ENCODE measurements around the gene NDUFA7.
"Not testable (repeated sequence)": the region's sequence is repeated elsewhere in the genome, so short reads cannot be mapped to it uniquely, and the experiment has no call there.

Gene NDUFA7

GRCh38 chr19:8316351-8317125 is 4.6 kb downstream of the NDUFA7 start:
- in situ Hi-C loops (cut with MboI; ENCODE audit: low pct_unique_long_range_greater_than_20kb, low sequenced_read_pairs, unreplicated experiment) = no loop called here
- no peak for TF ChIP-seq CTCF (IDR thresholded peaks at IDR 0.05; ENCODE audit: extremely low read depth, insufficient read depth, missing control alignments)
- no peak for DNase-seq (ENCODE audit: low spot score)

GRCh38 chr19:8314981-8315640 is 6.1 kb downstream of the NDUFA7 start:
- DNase-seq (ENCODE audit: low spot score); in situ Hi-C loops (cut with MboI; ENCODE audit: low pct_unique_long_range_greater_than_20kb, low sequenced_read_pairs, unreplicated experiment): not testable (repeated sequence)

GRCh38 chr19:8311461-8312260 is 9.5 kb downstream of the NDUFA7 start:
- DNase-seq (ENCODE audit: low spot score) = no peak
- in situ Hi-C loops (cut with MboI; ENCODE audit: low pct_unique_long_range_greater_than_20kb, low sequenced_read_pairs, unreplicated experiment) = no loop called here
- no peak for TF ChIP-seq CTCF (IDR thresholded peaks at IDR 0.05; ENCODE audit: extremely low read depth, insufficient read depth, missing control alignments)

GRCh38 chr19:8310342-8311055 is 10.7 kb downstream of the NDUFA7 start:
- TF ChIP-seq CTCF (IDR thresholded peaks at IDR 0.05; ENCODE audit: extremely low read depth, insufficient read depth, missing control alignments) = no peak
- DNase-seq (ENCODE audit: low spot score) = no peak
- in situ Hi-C loops (cut with MboI; ENCODE audit: low pct_unique_long_range_greater_than_20kb, low sequenced_read_pairs, unreplicated experiment) = no loop called here

GRCh38 chr19:8308891-8309291 is 12.3 kb downstream of the NDUFA7 start:
- no peak for TF ChIP-seq CTCF (IDR thresholded peaks at IDR 0.05; ENCODE audit: extremely low read depth, insufficient read depth, missing control alignments)
- in situ Hi-C loops (cut with MboI; ENCODE audit: low pct_unique_long_range_greater_than_20kb, low sequenced_read_pairs, unreplicated experiment) = no loop called here
- DNase-seq (ENCODE audit: low spot score) = no peak

GRCh38 chr19:8307965-8308866 is 13.0 kb downstream of the NDUFA7 start, which contains the start of gene CD320:
CD320 (minus strand) TSS chr19:8308358; CDS start chr19:8308290, 68 bp downstream.
- in situ Hi-C loops (cut with MboI; ENCODE audit: low pct_unique_long_range_greater_than_20kb, low sequenced_read_pairs, unreplicated experiment) = no loop called here
- peak; percentile 95 for DNase-seq (ENCODE audit: low spot score)
- no peak for TF ChIP-seq CTCF (IDR thresholded peaks at IDR 0.05; ENCODE audit: extremely low read depth, insufficient read depth, missing control alignments)
